IPS-18a (cell line): ENCODE measurements around the gene IL36RN.

Experiments
- H3K27ac ChIP-seq: one replicate; pipeline ENCODE4 v1.5.1; 2013; ENCODE audit warnings: low read length
- H3K27me3 ChIP-seq: one replicate; pipeline ENCODE4 v1.6.1; 2013; ENCODE audit warnings: mild to moderate bottlenecking, low read length; ENCODE audit not compliant: control insufficient read depth, insufficient read depth
- H3K36me3 ChIP-seq: one replicate; pipeline ENCODE4 v1.6.1; 2013; ENCODE audit warnings: low read depth, low read length; ENCODE audit not compliant: control insufficient read depth
- H3K4me1 ChIP-seq: one replicate; pipeline ENCODE4 v1.6.1; 2013; ENCODE audit warnings: low read depth, low read length; ENCODE audit not compliant: control insufficient read depth
- H3K4me3 ChIP-seq: one replicate; pipeline ENCODE4 v1.5.1; 2013; ENCODE audit warnings: low read length
- H3K9ac ChIP-seq: one replicate; pipeline ENCODE4 v1.6.1; 2013; ENCODE audit warnings: mild to moderate bottlenecking, low read length, moderate library complexity
- H3K9me3 ChIP-seq: one replicate; pipeline ENCODE4 v1.6.1; 2013; ENCODE audit warnings: low read depth, low read length; ENCODE audit not compliant: control insufficient read depth

Gene IL36RN

GRCh38 chr2:113058998-113059960, at the start of gene IL36RN:
TSS of gene IL36RN (plus strand) at chr2:113059198. CDS start at chr2:113059439, 241 bp downstream.
- Histone ChIP-seq H3K9me3 (no peaks in the 10 kb centered on the region), H3K4me1 (no peaks in the 10 kb centered on the region), H3K4me3 (no peak within 1 kb of the TSS), H3K27ac (no peak within 1 kb of the TSS), H3K27me3 (no peaks in the 10 kb centered on the region), H3K36me3 (no peaks in the 10 kb centered on the region), H3K9ac (no peak within 1 kb of the TSS)

GRCh38 chr2:113009622-113010021, 49.4 kb upstream of the IL36RN start:
- Histone ChIP-seq H3K9ac (no peak overlapping the region), H3K27ac (no peak overlapping the region), H3K9me3 (no peaks in the 10 kb centered on the region), H3K4me1 (no peaks in the 10 kb centered on the region), H3K36me3 (no peaks in the 10 kb centered on the region), H3K4me3 (no peak overlapping the region), H3K27me3 (no peaks in the 10 kb centered on the region)

- no peaks in the 10 kb centered on the region for H3K27me3 ChIP-seq
- H3K9ac ChIP-seq, result no peak overlapping the region
- no peak overlapping the region for H3K4me3 ChIP-seq
- H3K36me3 ChIP-seq, result no peaks in the 10 kb centered on the region
- H3K4me1 ChIP-seq, result no peaks in the 10 kb centered on the region
- no peak overlapping the region for H3K27ac ChIP-seq
- H3K9me3 ChIP-seq, result no peaks in the 10 kb centered on the region
Measured at GRCh38 chr2:113010088-113010487, 48.9 kb upstream of the IL36RN start.

GRCh38 chr2:113011108-113011507, 47.9 kb upstream of the IL36RN start:
- Histone ChIP-seq H3K27me3 (no peaks in the 10 kb centered on the region), H3K36me3 (no peaks in the 10 kb centered on the region), H3K9ac (no peak overlapping the region), H3K9me3 (no peaks in the 10 kb centered on the region), H3K27ac (no peak overlapping the region), H3K4me3 (no peak overlapping the region), H3K4me1 (no peaks in the 10 kb centered on the region)

GRCh38 chr2:113012436-113013335, 46.3 kb upstream of the IL36RN start:
- no peak overlapping the region for H3K27ac ChIP-seq
- H3K27me3 ChIP-seq, result no peaks in the 10 kb centered on the region
- no peak overlapping the region for H3K9ac ChIP-seq
- H3K36me3 ChIP-seq, result no peaks in the 10 kb centered on the region
- H3K4me3 ChIP-seq, result no peak overlapping the region
- no peaks in the 10 kb centered on the region for H3K4me1 ChIP-seq
- no peaks in the 10 kb centered on the region for H3K9me3 ChIP-seq

- Histone ChIP-seq H3K27ac (no peak overlapping the region), H3K4me3 (no peak overlapping the region), H3K4me1 (no peaks in the 10 kb centered on the region), H3K9me3 (no peaks in the 10 kb centered on the region), H3K36me3 (no peaks in the 10 kb centered on the region), H3K27me3 (no peaks in the 10 kb centered on the region), H3K9ac (no peak overlapping the region)
Measured at GRCh38 chr2:113013336-113013661, 45.7 kb upstream of the IL36RN start.

GRCh38 chr2:113014067-113014466, 44.9 kb upstream of the IL36RN start:
- H3K27me3 ChIP-seq, result no peaks in the 10 kb centered on the region
- H3K36me3 ChIP-seq, result no peaks in the 10 kb centered on the region
- no peak overlapping the region for H3K27ac ChIP-seq
- no peaks in the 10 kb centered on the region for H3K4me1 ChIP-seq
- H3K9me3 ChIP-seq, result no peaks in the 10 kb centered on the region
- no peak overlapping the region for H3K4me3 ChIP-seq
- no peak overlapping the region for H3K9ac ChIP-seq

- H3K9me3 ChIP-seq, result no peaks in the 10 kb centered on the region
- H3K9ac ChIP-seq, result no peak overlapping the region
- H3K36me3 ChIP-seq, result no peaks in the 10 kb centered on the region
- H3K27ac ChIP-seq, result no peak overlapping the region
- no peaks in the 10 kb centered on the region for H3K27me3 ChIP-seq
- H3K4me3 ChIP-seq, result no peak overlapping the region
- H3K4me1 ChIP-seq, result no peaks in the 10 kb centered on the region
Measured at GRCh38 chr2:113015042-113015441, 44.0 kb upstream of the IL36RN start.

GRCh38 chr2:113015655-113016054, 43.3 kb upstream of the IL36RN start:
- no peak overlapping the region for H3K9ac ChIP-seq
- H3K27me3 ChIP-seq, result no peaks in the 10 kb centered on the region
- no peaks in the 10 kb centered on the region for H3K4me1 ChIP-seq
- H3K4me3 ChIP-seq, result no peak overlapping the region
- no peak overlapping the region for H3K27ac ChIP-seq
- no peaks in the 10 kb centered on the region for H3K9me3 ChIP-seq
- no peaks in the 10 kb centered on the region for H3K36me3 ChIP-seq

GRCh38 chr2:113018509-113018908, 40.5 kb upstream of the IL36RN start:
- Histone ChIP-seq H3K4me1 (no peaks in the 10 kb centered on the region), H3K9ac (no peak overlapping the region), H3K27me3 (no peaks in the 10 kb centered on the region), H3K36me3 (no peaks in the 10 kb centered on the region), H3K27ac (no peak overlapping the region), H3K4me3 (no peak overlapping the region), H3K9me3 (no peaks in the 10 kb centered on the region)

- Histone ChIP-seq H3K4me1 (no peaks in the 10 kb centered on the region), H3K9me3 (no peaks in the 10 kb centered on the region), H3K27ac (no peak overlapping the region), H3K9ac (no peak overlapping the region), H3K27me3 (no peaks in the 10 kb centered on the region), H3K36me3 (no peaks in the 10 kb centered on the region), H3K4me3 (no peak overlapping the region)
Measured at GRCh38 chr2:113021312-113021711, 37.7 kb upstream of the IL36RN start.
